Measurements from ENCODE around the gene KRR1.
"Not testable (repeated sequence)": the region's sequence is repeated elsewhere in the genome, so short reads cannot be mapped to it uniquely, and the experiment has no call there.

KRR1 gene

DNA sequence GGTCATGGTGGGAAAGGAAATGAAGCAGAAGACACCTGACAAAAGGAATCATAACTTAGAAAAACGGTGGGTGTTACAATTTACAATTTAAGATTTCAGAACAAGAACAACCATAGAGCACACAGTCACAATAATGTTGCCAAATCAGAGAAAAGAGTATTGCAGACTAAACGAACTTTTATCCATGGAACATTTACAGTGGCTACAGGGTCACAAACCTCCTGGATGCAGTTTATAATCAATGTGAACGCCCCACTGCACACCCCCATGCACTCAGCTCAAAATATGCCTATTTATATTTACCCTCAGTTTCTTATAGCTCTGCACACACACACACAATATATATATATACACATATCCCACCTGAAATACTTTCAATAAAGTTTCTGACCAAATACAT is 8.0 kb downstream of the KRR1 start:
- DNase-seq (no peak), ATAC-seq (replicated peaks) (no peak)
- Mint-ChIP-seq H3K4me1 (peaks cover 3 to 4% of the 10 kb centered on the region in 2 donors), H3K27me3 (no peaks in the 10 kb centered on the region), H3K27ac (no peak overlapping the region), H3K9me3 (no peaks in the 10 kb centered on the region), H3K4me3 (no peak overlapping the region), H3K36me3 (peaks cover 17 to 23% of the 10 kb centered on the region in 2 donors)

DNA sequence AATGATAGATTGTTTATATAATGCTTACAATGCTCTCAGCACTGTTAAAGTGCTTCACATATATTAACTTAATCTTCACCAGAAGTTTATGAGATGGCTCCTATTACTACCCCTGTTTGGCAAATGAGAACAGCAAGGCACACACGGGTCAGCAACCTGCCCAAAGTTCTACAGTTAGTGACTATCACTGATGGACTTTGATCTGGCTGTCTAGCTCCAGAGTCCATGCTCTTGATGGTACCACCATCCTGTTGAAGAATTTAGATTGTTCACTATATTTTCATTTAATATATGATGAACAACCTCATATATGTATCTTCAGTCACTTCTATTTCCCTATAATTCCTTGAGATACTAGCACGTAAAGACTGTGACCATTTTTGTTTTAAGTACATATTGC is 20.2 kb downstream of the KRR1 start:
- Mint-ChIP-seq H3K4me3 (no peak overlapping the region), H3K36me3 (peaks cover 7 to 28% of the 10 kb centered on the region in 2 donors), H3K4me1 (peaks cover 24 to 30% of the 10 kb centered on the region in 2 donors), H3K27me3 (no peaks in the 10 kb centered on the region), H3K27ac (no peak overlapping the region), H3K9me3 (no peaks in the 10 kb centered on the region)
- DNase-seq (no peak), ATAC-seq (replicated peaks) (no peak)

DNA sequence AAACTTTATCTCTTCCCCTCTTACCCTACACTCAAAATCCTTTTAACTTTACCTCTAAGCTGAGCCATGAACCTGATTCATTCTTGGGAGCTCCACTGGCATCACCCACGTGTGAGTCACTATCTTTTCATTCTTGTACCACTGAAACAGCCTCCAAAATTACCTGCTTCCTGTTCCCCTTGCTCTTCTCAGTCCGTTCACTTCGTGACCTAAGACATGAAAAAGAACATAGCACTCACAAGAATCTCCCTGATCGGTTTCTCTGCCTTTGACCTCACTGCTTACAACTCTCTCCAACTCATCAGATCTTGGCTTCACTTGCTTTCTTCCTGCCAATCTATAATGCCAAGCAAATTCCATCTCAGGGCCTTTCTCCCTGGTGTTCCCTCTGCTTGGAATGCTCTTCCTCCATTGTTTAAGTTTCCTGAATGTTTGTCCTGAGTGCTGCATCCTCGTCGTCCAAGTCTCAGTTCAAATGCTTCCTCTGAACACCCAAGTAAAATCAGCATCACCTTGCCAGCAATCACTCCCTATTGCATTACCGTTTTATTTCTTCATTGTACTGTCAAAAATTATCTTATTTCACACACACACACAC is 21.7 kb downstream of the KRR1 start:
- DNase-seq (no peak), ATAC-seq (replicated peaks) (peak; percentile 96 to 97)
- Mint-ChIP-seq H3K27ac (peak overlapping the region; percentile 63), H3K9me3 (no peaks in the 10 kb centered on the region), H3K36me3 (peaks cover 5 to 28% of the 10 kb centered on the region in 2 donors), H3K27me3 (no peaks in the 10 kb centered on the region), H3K4me1 (peaks cover 22 to 24% of the 10 kb centered on the region in 2 donors), H3K4me3 (peak overlapping the region; percentile 0 to 17)

GRCh38 chr12:75489187-75489586 is 22.2 kb downstream of the KRR1 start:
- Mint-ChIP-seq H3K9me3 (no peaks in the 10 kb centered on the region), H3K36me3 (peaks cover 5 to 31% of the 10 kb centered on the region in 2 donors), H3K27ac (peak overlapping the region; percentile 63), H3K4me3 (peak overlapping the region; percentile 0 to 17), H3K4me1 (peaks cover 24 to 27% of the 10 kb centered on the region in 2 donors), H3K27me3 (no peaks in the 10 kb centered on the region)
- no peak for DNase-seq
- no peak for ATAC-seq (replicated peaks)

DNA sequence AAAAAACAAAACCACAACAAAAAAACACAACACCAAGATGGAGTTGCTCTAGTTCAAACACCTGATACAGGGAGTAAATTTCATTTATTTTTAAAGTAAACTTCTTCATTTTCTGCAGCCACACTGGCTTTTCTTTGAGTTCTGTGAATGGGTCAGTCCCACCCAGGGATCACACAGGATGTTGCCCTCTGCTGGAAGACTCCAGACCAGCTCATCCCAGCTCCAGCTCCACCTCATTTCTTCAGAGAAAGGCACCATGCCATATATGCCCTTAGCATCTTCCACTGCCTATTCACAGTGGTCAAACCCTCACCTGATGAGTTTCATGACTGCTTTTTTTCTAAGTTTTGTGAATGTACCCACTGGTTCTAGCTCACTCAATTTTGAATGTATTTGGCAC is 22.9 kb downstream of the KRR1 start:
- no peak for DNase-seq
- peaks cover 5 to 26% of the 10 kb centered on the region in 2 donors for H3K36me3 Mint-ChIP-seq
- H3K27ac Mint-ChIP-seq = peak overlapping the region; percentile 6
- H3K4me3 Mint-ChIP-seq = no peak overlapping the region
- no peaks in the 10 kb centered on the region for H3K27me3 Mint-ChIP-seq
- peaks cover 26 to 30% of the 10 kb centered on the region in 2 donors for H3K4me1 Mint-ChIP-seq
- no peak for ATAC-seq (replicated peaks)
- no peaks in the 10 kb centered on the region for H3K9me3 Mint-ChIP-seq

GRCh38 chr12:75487308-75487707 is 24.1 kb downstream of the KRR1 start:
- peaks cover 35 to 37% of the 10 kb centered on the region in 2 donors for H3K4me1 Mint-ChIP-seq
- peaks cover 5 to 29% of the 10 kb centered on the region in 2 donors for H3K36me3 Mint-ChIP-seq
- H3K27me3 Mint-ChIP-seq = no peaks in the 10 kb centered on the region
- ATAC-seq (replicated peaks) = no peak
- DNase-seq = no peak
- no peak overlapping the region for H3K4me3 Mint-ChIP-seq
- no peaks in the 10 kb centered on the region for H3K9me3 Mint-ChIP-seq
- H3K27ac Mint-ChIP-seq = peak overlapping the region; percentile 84

GRCh38 chr12:75484450-75484849 is 27.0 kb downstream of the KRR1 start:
- not testable (repeated sequence) for H3K9me3 Mint-ChIP-seq; H3K27me3 Mint-ChIP-seq; DNase-seq; ATAC-seq (replicated peaks)
- Mint-ChIP-seq H3K27ac (peak overlapping the region; percentile 9), H3K4me1 (peaks cover 41 to 54% of the 10 kb centered on the region in 2 donors), H3K36me3 (peaks cover 4 to 20% of the 10 kb centered on the region in 2 donors), H3K4me3 (peak overlapping the region in 1 of 2 donors; percentile 1)

GRCh38 chr12:75483431-75483830 is 28.0 kb downstream of the KRR1 start:
- Mint-ChIP-seq H3K4me3 (peak overlapping the region in 1 of 2 donors; percentile 13), H3K27ac (peak overlapping the region; percentile 15), H3K27me3 (no peaks in the 10 kb centered on the region), H3K9me3 (no peaks in the 10 kb centered on the region), H3K4me1 (peaks cover 44 to 59% of the 10 kb centered on the region in 2 donors), H3K36me3 (peaks cover 2 to 14% of the 10 kb centered on the region in 2 donors)
- ATAC-seq (replicated peaks) (no peak), DNase-seq (no peak)

DNA sequence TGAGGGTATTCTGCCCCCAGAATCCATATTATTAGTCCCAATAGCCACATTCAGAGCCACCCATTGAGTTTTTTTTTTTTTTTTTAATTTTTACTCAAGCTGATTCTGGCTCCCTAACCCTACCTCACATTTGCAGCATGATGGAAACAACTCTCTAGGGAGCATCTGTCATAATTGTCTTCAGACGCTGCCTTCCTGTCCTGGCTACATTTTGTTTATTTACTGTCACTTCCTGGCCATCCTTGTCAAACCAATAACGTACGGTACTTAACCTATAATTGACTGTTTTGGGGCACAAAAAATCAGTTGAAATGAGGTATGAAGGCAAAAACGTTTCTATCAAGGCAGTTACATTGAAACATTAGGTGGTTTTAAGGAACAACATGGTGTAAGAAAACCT is 28.8 kb downstream of the KRR1 start:
- H3K27ac Mint-ChIP-seq = peak overlapping the region; percentile 93
- H3K4me1 Mint-ChIP-seq = peaks cover 47 to 65% of the 10 kb centered on the region in 2 donors
- no peaks in the 10 kb centered on the region for H3K27me3 Mint-ChIP-seq
- H3K9me3 Mint-ChIP-seq = no peaks in the 10 kb centered on the region
- peaks cover 2 to 13% of the 10 kb centered on the region in 2 donors for H3K36me3 Mint-ChIP-seq
- peak overlapping the region; percentile 50 to 65 for H3K4me3 Mint-ChIP-seq
- ATAC-seq (replicated peaks) = peak in 1 of 2 donors; percentile 15
- no peak for DNase-seq

- DNase-seq (no peak), ATAC-seq (replicated peaks) (no peak)
- Mint-ChIP-seq H3K27ac (peak overlapping the region; percentile 93), H3K4me1 (peaks cover 48 to 71% of the 10 kb centered on the region in 2 donors), H3K9me3 (no peaks in the 10 kb centered on the region), H3K27me3 (no peaks in the 10 kb centered on the region), H3K36me3 (peaks cover 0 to 10% of the 10 kb centered on the region in 2 donors), H3K4me3 (peak overlapping the region; percentile 80 to 88)
These were observed 29.6 kb downstream of the KRR1 start for GRCh38 chr12:75481774-75482173.

- ATAC-seq (replicated peaks) (peak; percentile 45 to 57), DNase-seq (no peak)
- H3K27me3 Mint-ChIP-seq = no peaks in the 10 kb centered on the region
- H3K36me3 Mint-ChIP-seq = peaks cover 0 to 10% of the 10 kb centered on the region in 2 donors
- peak overlapping the region; percentile 80 to 88 for H3K4me3 Mint-ChIP-seq
- H3K27ac Mint-ChIP-seq = peak overlapping the region; percentile 93
- H3K9me3 Mint-ChIP-seq = no peaks in the 10 kb centered on the region
- H3K4me1 Mint-ChIP-seq = peaks cover 48 to 71% of the 10 kb centered on the region in 2 donors
These were observed 30.2 kb downstream of the KRR1 start for GRCh38 chr12:75481013-75481705.

GRCh38 chr12:75480469-75480949 is 30.9 kb downstream of the KRR1 start, which contains the start of gene GLIPR1:
GLIPR1 (plus strand) TSS chr12:75480755; CDS start chr12:75480881, 126 bp downstream.
- Mint-ChIP-seq H3K9me3 (no peaks in the 10 kb centered on the region), H3K27me3 (no peaks in the 10 kb centered on the region), H3K4me3 (peak within 1 kb of the TSS; percentile 80 to 88)

GRCh38 chr12:75479963-75480461 is 31.4 kb downstream of the KRR1 start:
- Mint-ChIP-seq H3K4me1 (peaks cover 49 to 71% of the 10 kb centered on the region in 2 donors), H3K9me3 (no peaks in the 10 kb centered on the region), H3K27ac (peak overlapping the region; percentile 93), H3K4me3 (peak overlapping the region; percentile 80 to 88), H3K36me3 (peaks cover 0 to 10% of the 10 kb centered on the region in 2 donors), H3K27me3 (no peaks in the 10 kb centered on the region)
- DNase-seq (no peak), ATAC-seq (replicated peaks) (peak; percentile 24)

More at GRCh38 chr12:75480469-75480949, 30.9 kb downstream of the KRR1 start, which contains the start of gene GLIPR1:
- DNase-seq (peak; percentile 62), ATAC-seq (replicated peaks) (peak; percentile 87 to 91)
- Mint-ChIP-seq H3K4me1 (peaks cover 49 to 71% of the 10 kb centered on the region in 2 donors), H3K27ac (peak within 1 kb of the TSS; percentile 93), H3K36me3 (peaks cover 0 to 10% of the 10 kb centered on the region in 2 donors)

- H3K36me3 Mint-ChIP-seq = peaks cover 0 to 4% of the 10 kb centered on the region in 2 donors
- no peaks in the 10 kb centered on the region for H3K9me3 Mint-ChIP-seq
- H3K27ac Mint-ChIP-seq = peak overlapping the region; percentile 52
- H3K4me3 Mint-ChIP-seq = no peak overlapping the region
- no peak for DNase-seq
- H3K4me1 Mint-ChIP-seq = peaks cover 41 to 66% of the 10 kb centered on the region in 2 donors
- H3K27me3 Mint-ChIP-seq = no peaks in the 10 kb centered on the region
- ATAC-seq (replicated peaks) = peak; percentile 41 to 46
These were observed 33.2 kb downstream of the KRR1 start for GRCh38 chr12:75478116-75478794.
